Measurements from ENCODE around the gene PPP2R1A.

The PPP2R1A gene

DNA sequence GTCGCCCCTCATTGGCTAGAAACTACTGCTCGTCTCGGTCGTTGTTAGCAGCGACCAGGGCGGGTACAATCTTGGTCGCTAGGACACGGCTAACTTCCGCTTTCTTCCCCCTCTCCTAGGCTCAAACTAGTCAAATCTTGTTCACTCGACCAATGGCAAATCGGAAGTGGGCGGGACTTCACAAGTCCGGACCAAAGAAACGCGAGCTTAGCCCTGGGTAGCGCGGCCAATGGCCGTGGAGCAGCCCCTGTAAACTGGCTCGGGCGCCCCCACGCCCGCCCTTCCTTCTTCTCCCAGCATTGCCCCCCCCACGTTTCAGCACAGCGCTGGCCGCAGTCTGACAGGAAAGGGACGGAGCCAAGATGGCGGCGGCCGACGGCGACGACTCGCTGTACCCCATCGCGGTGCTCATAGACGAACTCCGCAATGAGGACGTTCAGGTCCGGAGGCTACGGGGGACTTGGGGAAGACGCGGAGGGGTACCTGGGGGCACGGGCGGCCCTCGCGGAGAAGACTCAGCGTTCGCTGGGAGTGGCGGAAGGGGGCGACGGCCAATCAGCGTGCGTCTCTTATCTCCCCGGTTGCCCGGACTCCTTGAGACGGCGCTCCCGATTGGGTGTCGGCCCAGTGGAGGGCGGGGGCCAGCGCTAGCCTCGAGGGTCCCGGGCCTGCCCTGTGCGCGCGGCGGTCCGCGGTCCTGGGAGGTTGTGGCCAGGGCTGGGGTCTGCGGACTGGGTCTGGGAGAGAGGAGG is at the start of gene PPP2R1A:
PPP2R1A (plus strand) TSS at position 318 of the 752 bp plus-strand sequence; CDS start at position 363, 45 bp downstream.
- peaks cover 8% of the 10 kb centered on the region for H3K36me3 ChIP-seq (replicated peaks)
- H3K27me3 ChIP-seq (replicated peaks), result no peaks in the 10 kb centered on the region
- TF ChIP-seq, protein P1, sequence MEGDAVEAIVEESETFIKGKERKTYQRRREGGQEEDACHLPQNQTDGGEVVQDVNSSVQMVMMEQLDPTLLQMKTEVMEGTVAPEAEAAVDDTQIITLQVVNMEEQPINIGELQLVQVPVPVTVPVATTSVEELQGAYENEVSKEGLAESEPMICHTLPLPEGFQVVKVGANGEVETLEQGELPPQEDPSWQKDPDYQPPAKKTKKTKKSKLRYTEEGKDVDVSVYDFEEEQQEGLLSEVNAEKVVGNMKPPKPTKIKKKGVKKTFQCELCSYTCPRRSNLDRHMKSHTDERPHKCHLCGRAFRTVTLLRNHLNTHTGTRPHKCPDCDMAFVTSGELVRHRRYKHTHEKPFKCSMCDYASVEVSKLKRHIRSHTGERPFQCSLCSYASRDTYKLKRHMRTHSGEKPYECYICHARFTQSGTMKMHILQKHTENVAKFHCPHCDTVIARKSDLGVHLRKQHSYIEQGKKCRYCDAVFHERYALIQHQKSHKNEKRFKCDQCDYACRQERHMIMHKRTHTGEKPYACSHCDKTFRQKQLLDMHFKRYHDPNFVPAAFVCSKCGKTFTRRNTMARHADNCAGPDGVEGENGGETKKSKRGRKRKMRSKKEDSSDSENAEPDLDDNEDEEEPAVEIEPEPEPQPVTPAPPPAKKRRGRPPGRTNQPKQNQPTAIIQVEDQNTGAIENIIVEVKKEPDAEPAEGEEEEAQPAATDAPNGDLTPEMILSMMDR (IDR thresholded peaks at IDR 0.05; ENCODE audit: low read depth, low read length, missing control alignments), result no peak
- in situ Hi-C loops (cut with HindIII; ENCODE audit: low pct_ligation_motif_present, low sequenced_read_pairs), result no loop called here
- peak; percentile 100 for DNase-seq
- H3K4me3 ChIP-seq (ENCODE audit: low read depth, low read length), result peak within 1 kb of the TSS; percentile 92
- peak within 1 kb of the TSS; percentile 99 for H3K27ac ChIP-seq

DNA sequence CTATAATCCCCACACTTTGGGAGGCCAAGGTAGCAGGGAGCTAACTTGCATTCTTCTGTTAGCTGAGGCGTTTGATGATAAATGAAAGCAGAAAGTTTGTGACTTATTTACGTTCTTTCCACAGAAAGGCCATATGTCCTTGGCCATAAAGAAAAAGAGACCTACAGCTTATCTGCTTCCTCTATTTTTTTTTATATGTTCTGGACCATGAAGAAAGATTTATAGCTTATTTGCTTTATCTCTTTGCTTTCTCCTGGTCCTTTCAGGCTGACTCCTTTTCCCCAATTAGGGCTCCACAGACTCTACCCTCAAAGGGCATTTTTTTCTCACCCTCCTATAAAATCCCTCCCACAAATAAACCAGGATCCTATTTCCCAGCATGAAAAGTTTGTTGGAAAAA is 48.6 kb upstream of the PPP2R1A start:
- TF ChIP-seq, protein P1 (IDR thresholded peaks at IDR 0.05; ENCODE audit: low read depth, low read length, missing control alignments), result no peak

DNA sequence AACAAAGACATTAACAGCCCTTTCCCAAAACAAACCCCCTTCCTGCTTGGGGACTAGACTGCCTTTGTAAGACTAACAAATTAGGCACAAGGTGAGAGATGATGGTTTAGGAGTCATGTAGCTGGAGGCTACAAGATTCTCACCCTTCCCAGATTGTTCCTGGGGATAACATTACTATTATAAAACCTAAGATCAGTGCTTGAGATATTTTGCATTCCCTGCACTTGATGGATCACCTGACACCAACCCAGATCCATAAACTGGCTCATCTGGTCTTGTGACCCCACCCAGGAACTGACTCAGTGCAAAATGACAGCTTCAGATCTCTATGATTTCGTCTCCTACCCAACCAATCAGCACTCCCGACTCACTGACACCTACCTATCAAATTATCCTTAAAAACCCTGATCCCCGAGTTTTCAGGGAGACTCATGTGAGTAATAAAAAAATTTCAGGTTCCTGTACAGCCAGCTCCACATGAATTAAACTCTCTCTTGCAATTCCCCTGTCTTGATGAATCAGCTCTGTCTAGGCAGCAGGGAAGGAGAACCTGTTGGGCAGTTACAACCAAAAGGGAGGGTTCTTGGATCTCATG is 47.8 kb upstream of the PPP2R1A start:
- DNase-seq, result no peak
- Histone ChIP-seq H3K27ac (no peak overlapping the region), H3K4me3 (ENCODE audit: low read depth, low read length) (no peak overlapping the region), H3K27me3 (replicated peaks) (no peaks in the 10 kb centered on the region), H3K36me3 (replicated peaks) (no peaks in the 10 kb centered on the region)
- in situ Hi-C loops (cut with HindIII; ENCODE audit: low pct_ligation_motif_present, low sequenced_read_pairs), result no loop called here
- TF ChIP-seq, protein P1 (IDR thresholded peaks at IDR 0.05; ENCODE audit: low read depth, low read length, missing control alignments), result no peak

More for the DNA sequence above, 48.6 kb upstream of the PPP2R1A start:
- no peak for DNase-seq
- in situ Hi-C loops (cut with HindIII; ENCODE audit: low pct_ligation_motif_present, low sequenced_read_pairs), result no loop called here
- Histone ChIP-seq H3K27ac (no peak overlapping the region), H3K27me3 (replicated peaks) (no peaks in the 10 kb centered on the region), H3K36me3 (replicated peaks) (no peaks in the 10 kb centered on the region), H3K4me3 (ENCODE audit: low read depth, low read length) (no peak overlapping the region)

DNA sequence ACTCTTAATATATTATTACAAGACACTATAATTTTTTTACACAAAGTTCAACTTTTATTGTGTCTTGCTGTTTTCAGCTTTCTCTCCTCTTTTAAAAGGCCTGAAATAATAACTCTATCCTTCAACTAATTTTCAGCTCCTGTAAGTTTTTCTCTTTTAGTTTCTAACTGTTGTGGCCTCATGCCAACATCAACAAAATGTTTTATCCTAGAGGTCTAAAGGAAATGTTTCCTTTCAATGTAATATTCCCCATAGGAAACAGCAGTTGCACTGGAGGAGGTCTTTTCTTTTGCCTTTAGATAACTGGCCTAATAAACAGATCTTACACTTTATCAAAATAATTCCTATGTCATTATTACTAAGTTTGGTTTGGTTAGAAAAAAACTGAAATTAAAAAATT is 41.6 kb upstream of the PPP2R1A start:
- H3K27me3 ChIP-seq (replicated peaks), result no peaks in the 10 kb centered on the region
- no peak for DNase-seq
- H3K27ac ChIP-seq, result no peak overlapping the region
- in situ Hi-C loops (cut with HindIII; ENCODE audit: low pct_ligation_motif_present, low sequenced_read_pairs), result no loop called here
- H3K4me3 ChIP-seq (ENCODE audit: low read depth, low read length), result no peak overlapping the region
- TF ChIP-seq, protein P1 (IDR thresholded peaks at IDR 0.05; ENCODE audit: low read depth, low read length, missing control alignments), result no peak
- H3K36me3 ChIP-seq (replicated peaks), result no peaks in the 10 kb centered on the region

DNA sequence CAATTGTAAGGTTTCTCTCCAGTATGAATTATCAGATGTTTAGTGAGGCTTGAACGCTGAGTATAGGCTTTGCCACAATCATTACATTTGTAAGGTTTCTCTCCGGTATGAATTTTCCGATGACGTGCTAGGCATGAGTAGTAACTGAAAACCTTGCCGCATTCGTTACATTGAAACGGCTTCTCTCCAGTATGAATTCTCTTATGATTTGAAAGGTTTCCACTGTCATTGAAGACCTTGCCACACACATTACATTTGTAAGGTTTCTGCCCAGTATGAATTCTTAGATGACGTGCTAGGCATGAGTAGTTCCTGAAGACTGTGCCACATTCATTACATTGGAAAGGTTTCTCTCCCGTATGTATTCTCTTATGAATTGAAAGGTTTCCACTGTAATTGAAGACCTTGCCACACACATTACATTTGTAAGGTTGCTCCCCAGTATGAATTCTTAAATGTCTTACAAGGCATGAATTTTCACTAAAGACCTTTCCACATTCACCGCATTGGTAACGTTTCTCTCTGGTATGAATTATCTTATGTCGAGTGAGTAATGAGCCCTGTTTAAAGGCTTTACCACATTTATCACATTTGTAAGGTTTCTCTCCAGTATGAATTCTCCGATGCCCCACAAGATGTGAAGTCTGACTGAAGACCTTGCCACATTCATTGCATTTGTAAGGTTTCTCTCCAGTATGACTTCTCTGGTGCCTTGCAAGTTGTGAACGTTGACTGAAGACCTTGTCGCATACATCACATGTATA is 34.1 kb upstream of the PPP2R1A start:
- Histone ChIP-seq H3K36me3 (replicated peaks) (peaks cover 10% of the 10 kb centered on the region), H3K27me3 (replicated peaks) (no peaks in the 10 kb centered on the region), H3K4me3 (ENCODE audit: low read depth, low read length) (no peak overlapping the region), H3K27ac (no peak overlapping the region)
- DNase-seq, result no peak
- TF ChIP-seq, protein P1 (IDR thresholded peaks at IDR 0.05; ENCODE audit: low read depth, low read length, missing control alignments), result no peak
- in situ Hi-C loops (cut with HindIII; ENCODE audit: low pct_ligation_motif_present, low sequenced_read_pairs), result no loop called here
